Tibial artery (tissue), 4 donors: ENCODE data around the gene NDC80.

Experiments used
- DNase-seq, 2 donors: peaks; one replicate each; pipeline ENCODE4 v3.0.0-alpha.2; 2019
- H3K27ac ChIP-seq, 2 donors: fragments of 200-600 bp; sonication (generic) in 1 of 2; 1 replicate in 1 of 2; 2 replicates in 1 of 2; pipeline ENCODE4 v1.5.1; 2018 to 2019; ENCODE audit warnings: mild to moderate bottlenecking in 1 of 2
- H3K27me3 ChIP-seq, 2 donors: fragments of 200-600 bp; sonication (generic) in 1 of 2; one replicate each; pipeline versions ENCODE4 v1.5.1 to v1.6.0; 2016 to 2019
- H3K36me3 ChIP-seq, 3 donors: fragments of 200-600 bp; sonication (generic) in 2 of 3; one replicate each; pipeline ENCODE4 v1.5.1; 2016 to 2019; ENCODE audit warnings: mild to moderate bottlenecking in 2 of 3
- H3K4me1 ChIP-seq, 4 donors: fragments of 200-600 bp; sonication (generic) in 2 of 4; 1 replicate in 3 of 4; 2 replicates in 1 of 4; pipeline ENCODE4 v1.5.1; 2016 to 2019
- H3K4me3 ChIP-seq, 2 donors: fragments of 200-600 bp; sonication (generic) in 1 of 2; 1 replicate in 1 of 2; 2 replicates in 1 of 2; pipeline ENCODE4 v1.5.1; 2018 to 2019; ENCODE audit warnings: mild to moderate bottlenecking in 2 of 2
- H3K9me3 ChIP-seq, 3 donors: fragments of 200-600 bp; sonication (generic) in 1 of 3; one replicate each; pipeline ENCODE4 v1.5.1; 2016 to 2019
- CTCF ChIP-seq, 2 experiments: fragments of 200-600 bp in 1 of 2; fragments of 450-650 bp in 1 of 2; IDR thresholded peaks; one replicate each; pipeline ENCODE4 v1.5.1; 2017 to 2019; ENCODE audit warnings: antibody characterized with exemption in 2 of 2, mild to moderate bottlenecking in 1 of 2, moderate library complexity in 1 of 2
- intact Hi-C: fragments of 100-400 bp; cut with DNase I; formaldehyde crosslinking; loops from one replicate; pipeline ENCODE4 v1.15.0; 2023; ENCODE audit warnings: low total_unique reads

The NDC80 gene

GRCh38 chr18:2532797-2533196, 38.6 kb upstream of the NDC80 start:
- Histone ChIP-seq H3K9me3 (no peaks in the 10 kb centered on the region), H3K4me1 (peaks cover 0 to 27% (median 2%) of the 10 kb centered on the region in 4 donors), H3K27me3 (no peaks in the 10 kb centered on the region), H3K36me3 (no peaks in the 10 kb centered on the region), H3K4me3 (no peak overlapping the region), H3K27ac (no peak overlapping the region)
- DNase-seq = no peak
- intact Hi-C loops = no loop called here
- TF ChIP-seq CTCF (IDR thresholded peaks at IDR 0.05) = no peak

GRCh38 chr18:2534906-2535305, 36.5 kb upstream of the NDC80 start:
- TF ChIP-seq CTCF (IDR thresholded peaks at IDR 0.05) = no peak
- H3K36me3 ChIP-seq = no peaks in the 10 kb centered on the region
- H3K4me1 ChIP-seq = peaks cover 0 to 41% (median 10%) of the 10 kb centered on the region in 4 donors
- H3K4me3 ChIP-seq = no peak overlapping the region
- DNase-seq = no peak
- H3K27ac ChIP-seq = no peak overlapping the region
- intact Hi-C loops = no loop called here
- H3K27me3 ChIP-seq = no peaks in the 10 kb centered on the region
- H3K9me3 ChIP-seq = no peaks in the 10 kb centered on the region

- DNase-seq = no peak
- Histone ChIP-seq H3K27me3 (no peaks in the 10 kb centered on the region), H3K9me3 (no peaks in the 10 kb centered on the region), H3K36me3 (no peaks in the 10 kb centered on the region), H3K27ac (no peak overlapping the region), H3K4me1 (peaks cover 0 to 41% (median 10%) of the 10 kb centered on the region in 4 donors), H3K4me3 (no peak overlapping the region)
- TF ChIP-seq CTCF (IDR thresholded peaks at IDR 0.05) = no peak
- intact Hi-C loops = no loop called here
Measured at GRCh38 chr18:2535419-2535910, 35.9 kb upstream of the NDC80 start.

- no peak for TF ChIP-seq CTCF (IDR thresholded peaks at IDR 0.05)
- DNase-seq = no peak
- intact Hi-C loops = no loop called here
- peaks cover 0 to 41% (median 10%) of the 10 kb centered on the region in 4 donors for H3K4me1 ChIP-seq
- H3K9me3 ChIP-seq = no peaks in the 10 kb centered on the region
- peak overlapping the region; percentile 8 to 39 for H3K27ac ChIP-seq
- no peaks in the 10 kb centered on the region for H3K27me3 ChIP-seq
- no peaks in the 10 kb centered on the region for H3K36me3 ChIP-seq
- H3K4me3 ChIP-seq = no peak overlapping the region
Measured at GRCh38 chr18:2536063-2536462, 35.3 kb upstream of the NDC80 start.

GRCh38 chr18:2536493-2536892, 34.9 kb upstream of the NDC80 start:
- Histone ChIP-seq H3K27ac (peak overlapping the region; percentile 8 to 39), H3K9me3 (no peaks in the 10 kb centered on the region), H3K27me3 (no peaks in the 10 kb centered on the region), H3K4me1 (peaks cover 0 to 41% (median 10%) of the 10 kb centered on the region in 4 donors), H3K4me3 (no peak overlapping the region), H3K36me3 (no peaks in the 10 kb centered on the region)
- no peak for TF ChIP-seq CTCF (IDR thresholded peaks at IDR 0.05)
- DNase-seq = no peak
- intact Hi-C loops = no loop called here

- DNase-seq = no peak
- Histone ChIP-seq H3K4me3 (no peak overlapping the region), H3K9me3 (no peaks in the 10 kb centered on the region), H3K27ac (peak overlapping the region in 1 of 2 donors; percentile 39), H3K27me3 (no peaks in the 10 kb centered on the region), H3K4me1 (peaks cover 0 to 41% (median 10%) of the 10 kb centered on the region in 4 donors), H3K36me3 (no peaks in the 10 kb centered on the region)
- TF ChIP-seq CTCF (IDR thresholded peaks at IDR 0.05) = no peak
- intact Hi-C loops = no loop called here
Measured at GRCh38 chr18:2537296-2537695, 34.1 kb upstream of the NDC80 start.
